HG03558 (cell line): ENCODE results near the gene GSTM5.
"Not testable (repeated sequence)": the region's sequence is repeated elsewhere in the genome, so short reads cannot be mapped to it uniquely, and the experiment has no call there.

Experiments
- ATAC-seq: cut with Tn5 transposase; IDR thresholded peaks from one replicate; pipeline ENCODE4 v1.9.1; 2021; ENCODE audit warnings: moderate number of reproducible peaks; ENCODE audit not compliant: unreplicated experiment; ENCODE audit errors: extremely low read depth

Gene GSTM5

GRCh38 chr1:109759513-109760334 is 47.7 kb downstream of the GSTM5 start:
- ATAC-seq, result no peak

GRCh38 chr1:109760581-109761226 is 48.7 kb downstream of the GSTM5 start:
- no peak for ATAC-seq

DNA sequence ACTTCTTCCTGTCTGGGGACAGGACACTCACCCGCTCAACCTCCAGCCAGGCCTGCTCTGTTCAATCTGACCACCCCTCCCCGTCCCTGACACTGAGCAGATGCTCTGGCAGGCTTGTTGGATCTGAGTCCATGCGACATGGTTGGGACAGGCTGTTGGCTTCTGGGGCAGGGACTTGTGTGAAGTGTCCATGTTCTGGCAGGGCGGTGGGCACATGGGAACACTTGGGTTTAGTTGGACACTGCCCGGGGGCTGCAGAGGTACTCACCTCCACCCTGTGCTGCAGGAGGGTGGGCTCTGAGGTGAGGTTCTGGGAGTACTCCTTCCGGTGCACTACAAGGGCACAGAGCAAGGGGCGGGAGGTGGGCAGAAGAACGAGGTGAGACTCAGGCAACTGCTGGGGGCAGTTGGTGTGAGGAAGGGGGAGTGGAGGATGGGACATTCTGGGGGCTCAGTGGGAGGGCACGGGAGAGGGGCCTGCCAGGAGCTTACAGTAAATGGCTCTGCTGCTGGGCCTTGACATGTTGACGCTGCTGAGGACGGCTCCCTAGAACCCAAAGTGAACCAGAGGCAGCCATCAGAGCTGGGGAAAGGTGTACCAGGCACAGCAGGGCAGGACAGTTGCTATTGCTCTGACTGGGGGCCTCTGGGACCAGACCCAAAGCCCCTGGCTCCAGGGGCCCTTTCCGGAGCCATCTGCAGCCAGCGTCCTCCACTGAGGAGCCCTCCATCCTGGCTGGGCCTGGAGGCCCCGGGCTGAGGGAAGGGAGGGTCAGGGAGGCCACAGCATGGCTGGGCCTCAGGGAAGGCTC is 49.4 kb downstream of the GSTM5 start:
- no peak for ATAC-seq

DNA sequence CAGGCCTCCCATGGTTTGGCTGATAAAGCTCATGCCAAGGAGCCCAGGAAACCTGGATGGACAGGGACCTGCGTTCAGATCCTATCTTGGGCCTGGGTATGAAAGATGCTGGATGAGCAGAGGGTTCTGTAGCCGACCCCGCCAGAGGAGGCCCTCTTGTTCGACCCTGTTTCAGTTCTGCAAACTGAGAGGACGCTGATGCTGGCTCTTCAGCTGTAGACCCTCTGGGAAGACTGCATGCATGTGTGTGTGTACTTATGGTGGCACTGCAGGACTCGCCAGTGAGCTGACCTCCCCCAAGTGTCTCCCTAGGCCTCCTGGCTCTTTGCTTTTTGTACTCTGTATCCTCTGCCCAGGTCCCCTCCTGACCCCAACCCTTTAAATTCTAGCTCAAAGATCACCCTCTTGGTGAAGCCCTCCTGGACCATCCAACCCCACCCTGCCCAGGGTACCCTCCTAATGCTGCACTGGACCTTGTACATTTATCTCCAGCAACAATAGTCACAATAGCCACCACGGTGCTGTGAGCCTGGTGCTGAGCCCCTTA is 50.1 kb downstream of the GSTM5 start:
- ATAC-seq, result no peak

DNA sequence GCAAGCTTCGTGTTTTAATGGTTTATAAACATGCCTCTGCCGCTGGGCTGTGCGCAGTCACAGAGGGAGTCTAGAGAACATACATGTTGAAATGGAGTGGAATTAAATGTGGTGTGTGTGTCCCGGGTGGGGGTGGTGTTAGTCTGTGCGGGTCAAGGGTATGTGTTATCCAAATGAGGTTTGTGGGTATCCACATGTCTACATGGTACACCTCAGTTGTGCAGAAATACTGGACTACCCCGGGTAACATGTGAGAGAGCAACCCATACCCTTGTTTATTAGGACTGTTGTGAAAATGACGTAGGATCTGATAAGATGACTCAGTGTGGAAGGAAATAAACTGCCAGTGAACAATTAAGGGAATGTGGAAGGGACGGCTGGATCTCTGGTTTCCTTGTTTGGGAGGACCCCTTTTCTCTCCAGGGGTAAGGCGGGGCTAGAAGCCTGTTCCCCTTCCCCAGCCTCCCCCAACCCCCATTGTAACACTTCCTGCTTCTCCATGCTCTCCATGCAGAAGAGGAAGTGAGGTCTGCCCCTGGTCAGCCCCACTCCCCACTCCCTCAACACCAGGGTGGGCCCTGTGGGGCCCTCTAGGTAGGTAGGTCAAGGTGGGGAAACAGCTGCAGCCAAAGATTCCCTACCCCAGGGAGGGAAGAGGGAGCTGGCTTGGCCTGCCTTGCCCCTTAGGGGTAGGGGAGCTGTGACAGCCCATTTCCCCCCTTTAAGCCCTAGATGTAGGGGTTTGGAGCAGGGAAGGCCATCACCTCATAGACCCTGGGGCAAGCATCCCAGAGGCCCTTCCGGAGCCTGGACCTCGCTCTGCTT is 51.0 kb downstream of the GSTM5 start:
- ATAC-seq, result no peak

DNA sequence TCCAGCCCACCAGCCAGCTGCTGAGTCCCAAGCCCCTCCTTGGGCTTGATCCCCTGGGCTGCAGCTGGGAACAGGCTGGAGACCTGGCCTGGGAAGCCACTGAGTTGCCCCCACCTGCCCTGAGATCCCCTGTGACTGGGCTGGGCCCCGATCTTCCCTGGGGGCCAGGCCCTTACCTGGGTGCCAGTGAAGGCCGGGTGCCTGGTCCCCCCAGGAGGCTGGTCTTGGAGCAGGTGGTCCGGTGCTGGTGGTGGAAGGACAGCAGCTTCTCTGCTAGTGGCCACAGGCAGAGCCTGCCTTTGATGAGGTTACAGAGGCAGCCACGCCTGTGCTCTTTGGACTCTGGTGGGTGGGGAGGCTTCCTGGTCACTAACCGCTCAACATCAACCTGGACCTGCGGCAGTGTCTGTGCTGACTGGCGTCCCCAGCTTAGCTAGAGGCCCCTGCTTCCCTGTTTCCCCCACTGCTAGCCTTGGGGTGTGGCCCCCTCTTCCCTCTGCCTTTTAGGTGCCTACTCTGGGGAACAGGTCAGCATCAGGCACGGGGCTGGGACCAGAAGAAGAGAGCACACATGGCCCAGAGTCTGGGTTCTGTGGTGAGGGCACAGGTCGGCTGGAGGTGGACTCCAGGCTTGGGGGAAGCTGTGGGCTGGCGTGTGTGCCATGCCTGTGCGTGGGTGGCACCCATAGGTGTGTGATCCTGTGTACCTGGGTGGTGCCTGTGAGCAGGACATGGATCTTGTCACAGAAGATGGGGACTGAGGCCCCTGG is 51.8 kb downstream of the GSTM5 start, which contains the start of gene EPS8L3:
EPS8L3 (minus strand) TSS at position 278 of the 770 bp plus-strand sequence. CDS start 2,174 bp downstream, outside the sequence.
- ATAC-seq, result no peak

DNA sequence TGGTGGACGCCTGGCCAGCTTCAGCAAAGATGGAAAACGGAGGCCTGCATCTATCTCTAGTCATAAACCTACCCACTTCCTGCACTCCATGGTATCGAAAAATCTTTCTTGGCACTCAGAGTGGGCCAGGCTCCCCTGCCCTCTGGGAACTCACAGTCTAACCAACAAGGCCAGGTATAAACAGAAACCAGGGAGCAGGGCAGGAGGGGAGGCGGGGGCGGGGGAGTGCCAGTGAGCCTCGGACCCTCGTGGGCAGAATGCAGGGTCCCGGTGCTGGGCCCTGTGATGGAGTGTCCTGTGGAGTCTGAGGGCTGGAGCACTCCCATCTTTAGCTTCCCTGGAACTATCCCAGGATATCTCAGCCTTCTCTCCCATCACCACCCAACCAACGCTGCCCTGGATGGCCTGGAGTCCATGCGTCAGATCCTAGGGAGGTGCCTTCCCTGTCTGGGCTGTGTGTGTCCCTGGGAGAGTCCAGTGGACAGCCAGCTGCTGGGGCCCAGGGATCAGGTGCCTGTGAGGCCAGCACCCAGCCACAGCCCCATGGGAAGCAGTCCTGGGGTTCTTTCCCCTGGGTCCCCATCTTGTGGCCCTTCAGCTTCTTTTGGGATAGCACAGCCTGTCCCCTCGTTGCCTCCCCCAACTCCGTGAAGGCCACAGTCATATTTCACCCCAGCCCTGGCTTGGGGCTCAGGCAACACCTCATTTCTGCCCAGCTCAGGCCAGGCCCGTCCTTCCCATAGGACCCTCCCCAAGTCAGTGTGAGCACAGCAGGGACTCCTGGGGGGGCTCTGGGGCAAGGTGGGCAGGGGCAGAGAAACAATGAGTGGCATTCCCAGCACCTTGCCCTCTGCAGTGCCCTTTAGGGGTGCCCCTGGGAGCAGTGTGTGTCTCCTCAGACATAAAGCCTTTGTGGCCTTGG is 52.8 kb downstream of the GSTM5 start:
- ATAC-seq, result no peak

GRCh38 chr1:109765483-109765815 is 53.4 kb downstream of the GSTM5 start:
- no peak for ATAC-seq

DNA sequence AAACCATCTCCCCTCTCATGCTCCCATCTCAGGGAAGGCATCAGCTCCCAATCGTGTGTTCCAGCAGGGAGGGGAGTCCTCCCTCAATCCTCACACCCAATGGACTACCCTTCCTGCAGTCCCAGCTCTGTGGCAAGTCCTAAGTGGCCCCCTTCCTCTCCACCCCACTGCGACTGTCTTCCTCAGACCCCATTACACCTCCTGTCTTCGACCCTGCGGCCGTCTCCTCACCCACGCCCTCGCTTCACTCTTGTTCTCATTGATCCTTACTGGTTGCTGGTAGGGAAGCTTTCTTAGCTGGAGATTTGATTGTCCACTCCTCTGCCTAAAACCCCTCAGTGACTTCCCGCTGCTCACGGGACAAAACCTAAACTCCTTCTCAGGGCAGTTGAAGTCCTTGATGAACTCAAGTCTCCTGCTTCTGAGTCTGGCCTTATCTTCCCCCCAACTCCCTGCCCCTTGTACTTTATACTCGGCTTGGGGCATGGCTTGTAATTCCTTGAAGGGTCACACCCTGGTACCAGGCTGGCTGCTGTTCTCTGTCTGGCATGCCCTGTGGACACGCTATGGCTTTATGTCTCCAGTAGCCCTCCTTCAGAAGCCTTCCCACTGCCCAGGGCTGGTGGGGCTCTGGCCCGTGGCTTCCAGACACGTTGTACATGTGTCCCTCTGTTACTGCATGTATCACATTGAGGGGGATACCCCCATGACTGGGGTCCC is 54.0 kb downstream of the GSTM5 start:
- no peak for ATAC-seq

GRCh38 chr1:109766991-109767636 is 55.1 kb downstream of the GSTM5 start:
- ATAC-seq, result not testable (repeated sequence)
